ENCODE measurements around the gene WDR64. TPM values are rescaled to one million over a fixed set of nuclear protein-coding genes. Genes with fewer than 3 reads are reported as not detected.
A peak's percentile ranks its signal among the peaks of the same experiment; 100 is the strongest.

The WDR64 gene
- total and polyA plus RNA-seq, 2 of the 13 experiments (the other 11 are each of a cell fraction or from before 2014, with no cell fraction given), result not detected

DNA sequence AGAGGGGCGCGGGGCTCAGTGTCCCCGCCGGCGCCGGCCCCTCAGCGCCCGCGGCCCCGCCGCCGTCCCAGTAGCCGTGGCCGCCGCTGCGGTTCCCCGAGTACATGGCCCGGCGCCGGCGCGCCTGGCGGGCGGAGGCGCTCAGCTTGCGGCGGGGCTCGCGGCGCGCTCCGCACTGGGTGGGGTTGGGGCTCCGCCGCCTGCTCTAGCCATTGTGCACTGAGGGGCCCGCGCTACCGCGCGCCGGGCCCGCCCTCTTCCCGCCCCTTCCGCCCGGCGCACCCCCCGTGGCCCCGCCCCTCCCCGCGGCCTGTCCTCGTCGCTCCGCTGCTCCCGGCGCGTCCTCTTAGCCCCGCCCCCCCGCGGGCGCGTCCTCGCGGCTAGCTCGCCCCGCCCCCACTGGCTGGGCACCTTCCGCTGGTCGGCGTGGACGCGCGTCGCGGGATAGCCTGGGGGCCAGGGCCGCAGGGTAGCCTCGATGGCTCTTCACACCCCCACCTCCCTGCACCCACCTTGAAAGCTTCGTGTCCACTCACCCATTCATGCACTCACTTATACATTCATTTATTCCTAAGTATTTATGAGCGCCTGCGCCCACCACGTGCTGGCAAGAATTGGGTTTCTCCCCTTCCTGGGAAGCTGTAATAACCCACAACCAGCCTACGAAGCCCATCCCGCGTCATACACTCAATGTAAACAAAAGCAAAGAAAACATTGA is 11.8 kb upstream of the WDR64 start, which contains the start of the genes CHML and OPN3 (continued):
- TF ChIP-seq, protein P1, sequence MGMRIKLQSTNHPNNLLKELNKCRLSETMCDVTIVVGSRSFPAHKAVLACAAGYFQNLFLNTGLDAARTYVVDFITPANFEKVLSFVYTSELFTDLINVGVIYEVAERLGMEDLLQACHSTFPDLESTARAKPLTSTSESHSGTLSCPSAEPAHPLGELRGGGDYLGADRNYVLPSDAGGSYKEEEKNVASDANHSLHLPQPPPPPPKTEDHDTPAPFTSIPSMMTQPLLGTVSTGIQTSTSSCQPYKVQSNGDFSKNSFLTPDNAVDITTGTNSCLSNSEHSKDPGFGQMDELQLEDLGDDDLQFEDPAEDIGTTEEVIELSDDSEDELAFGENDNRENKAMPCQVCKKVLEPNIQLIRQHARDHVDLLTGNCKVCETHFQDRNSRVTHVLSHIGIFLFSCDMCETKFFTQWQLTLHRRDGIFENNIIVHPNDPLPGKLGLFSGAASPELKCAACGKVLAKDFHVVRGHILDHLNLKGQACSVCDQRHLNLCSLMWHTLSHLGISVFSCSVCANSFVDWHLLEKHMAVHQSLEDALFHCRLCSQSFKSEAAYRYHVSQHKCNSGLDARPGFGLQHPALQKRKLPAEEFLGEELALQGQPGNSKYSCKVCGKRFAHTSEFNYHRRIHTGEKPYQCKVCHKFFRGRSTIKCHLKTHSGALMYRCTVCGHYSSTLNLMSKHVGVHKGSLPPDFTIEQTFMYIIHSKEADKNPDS (CRISPR knock-in tag; IDR thresholded peaks at IDR 0.05), result no peak
- TF ChIP-seq RFX3 (CRISPR knock-in tag; IDR thresholded peaks at IDR 0.05) (no peak), MED1 (CRISPR knock-in tag; IDR thresholded peaks at IDR 0.05) (peak; percentile 55; the same call in 1 of the 2 replicates), ZSCAN12 (CRISPR knock-in tag; IDR thresholded peaks at IDR 0.05) (no peak), TFE3 (CRISPR knock-in tag; IDR thresholded peaks at IDR 0.05) (no peak), NFIB (CRISPR knock-in tag; IDR thresholded peaks at IDR 0.05; ENCODE audit: borderline replicate concordance) (no peak), ZMAT3 (CRISPR knock-in tag; conservative IDR thresholded peaks at IDR 0.05) (no peak), FOXP1 (IDR thresholded peaks at IDR 0.05) (no peak), FOXP1 (CRISPR knock-in tag; IDR thresholded peaks at IDR 0.05) (no peak), SRF (IDR thresholded peaks at IDR 0.05; ENCODE audit: low read depth, low read length) (no peak), ZZZ3 (CRISPR knock-in tag; IDR thresholded peaks at IDR 0.05; ENCODE audit: borderline replicate concordance) (no peak), BORCS8-MEF2B (CRISPR knock-in tag; IDR thresholded peaks at IDR 0.05) (peak; percentile 45; the same call in 1 of the 2 replicates), ZMYM4 (CRISPR knock-in tag; IDR thresholded peaks at IDR 0.05) (peak; percentile 45; the same call in 1 of the 2 replicates), AGO2 (optimal IDR thresholded peaks at IDR 0.05; ENCODE audit: low read depth, low read length) (peak; percentile 1)
- TF ChIP-seq, protein P2, sequence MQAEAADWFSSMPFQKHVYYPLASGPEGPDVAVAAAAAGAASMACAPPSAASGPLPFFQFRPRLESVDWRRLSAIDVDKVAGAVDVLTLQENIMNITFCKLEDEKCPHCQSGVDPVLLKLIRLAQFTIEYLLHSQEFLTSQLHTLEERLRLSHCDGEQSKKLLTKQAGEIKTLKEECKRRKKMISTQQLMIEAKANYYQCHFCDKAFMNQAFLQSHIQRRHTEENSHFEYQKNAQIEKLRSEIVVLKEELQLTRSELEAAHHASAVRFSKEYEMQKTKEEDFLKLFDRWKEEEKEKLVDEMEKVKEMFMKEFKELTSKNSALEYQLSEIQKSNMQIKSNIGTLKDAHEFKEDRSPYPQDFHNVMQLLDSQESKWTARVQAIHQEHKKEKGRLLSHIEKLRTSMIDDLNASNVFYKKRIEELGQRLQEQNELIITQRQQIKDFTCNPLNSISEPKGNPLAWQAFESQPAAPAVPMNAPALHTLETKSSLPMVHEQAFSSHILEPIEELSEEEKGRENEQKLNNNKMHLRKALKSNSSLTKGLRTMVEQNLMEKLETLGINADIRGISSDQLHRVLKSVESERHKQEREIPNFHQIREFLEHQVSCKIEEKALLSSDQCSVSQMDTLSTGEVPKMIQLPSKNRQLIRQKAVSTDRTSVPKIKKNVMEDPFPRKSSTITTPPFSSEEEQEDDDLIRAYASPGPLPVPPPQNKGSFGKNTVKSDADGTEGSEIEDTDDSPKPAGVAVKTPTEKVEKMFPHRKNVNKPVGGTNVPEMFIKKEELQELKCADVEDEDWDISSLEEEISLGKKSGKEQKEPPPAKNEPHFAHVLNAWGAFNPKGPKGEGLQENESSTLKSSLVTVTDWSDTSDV (CRISPR knock-in tag; IDR thresholded peaks at IDR 0.05), result no peak
- TF ChIP-seq, protein P3, sequence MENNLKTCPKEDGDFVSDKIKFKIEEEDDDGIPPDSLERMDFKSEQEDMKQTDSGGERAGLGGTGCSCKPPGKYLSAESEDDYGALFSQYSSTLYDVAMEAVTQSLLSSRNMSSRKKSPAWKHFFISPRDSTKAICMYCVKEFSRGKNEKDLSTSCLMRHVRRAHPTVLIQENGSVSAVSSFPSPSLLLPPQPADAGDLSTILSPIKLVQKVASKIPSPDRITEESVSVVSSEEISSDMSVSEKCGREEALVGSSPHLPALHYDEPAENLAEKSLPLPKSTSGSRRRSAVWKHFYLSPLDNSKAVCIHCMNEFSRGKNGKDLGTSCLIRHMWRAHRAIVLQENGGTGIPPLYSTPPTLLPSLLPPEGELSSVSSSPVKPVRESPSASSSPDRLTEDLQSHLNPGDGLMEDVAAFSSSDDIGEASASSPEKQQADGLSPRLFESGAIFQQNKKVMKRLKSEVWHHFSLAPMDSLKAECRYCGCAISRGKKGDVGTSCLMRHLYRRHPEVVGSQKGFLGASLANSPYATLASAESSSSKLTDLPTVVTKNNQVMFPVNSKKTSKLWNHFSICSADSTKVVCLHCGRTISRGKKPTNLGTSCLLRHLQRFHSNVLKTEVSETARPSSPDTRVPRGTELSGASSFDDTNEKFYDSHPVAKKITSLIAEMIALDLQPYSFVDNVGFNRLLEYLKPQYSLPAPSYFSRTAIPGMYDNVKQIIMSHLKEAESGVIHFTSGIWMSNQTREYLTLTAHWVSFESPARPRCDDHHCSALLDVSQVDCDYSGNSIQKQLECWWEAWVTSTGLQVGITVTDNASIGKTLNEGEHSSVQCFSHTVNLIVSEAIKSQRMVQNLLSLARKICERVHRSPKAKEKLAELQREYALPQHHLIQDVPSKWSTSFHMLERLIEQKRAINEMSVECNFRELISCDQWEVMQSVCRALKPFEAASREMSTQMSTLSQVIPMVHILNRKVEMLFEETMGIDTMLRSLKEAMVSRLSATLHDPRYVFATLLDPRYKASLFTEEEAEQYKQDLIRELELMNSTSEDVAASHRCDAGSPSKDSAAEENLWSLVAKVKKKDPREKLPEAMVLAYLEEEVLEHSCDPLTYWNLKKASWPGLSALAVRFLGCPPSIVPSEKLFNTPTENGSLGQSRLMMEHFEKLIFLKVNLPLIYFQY (CRISPR knock-in tag; IDR thresholded peaks at IDR 0.05; ENCODE audit: borderline replicate concordance), result no peak
- TF ChIP-seq, protein P4, sequence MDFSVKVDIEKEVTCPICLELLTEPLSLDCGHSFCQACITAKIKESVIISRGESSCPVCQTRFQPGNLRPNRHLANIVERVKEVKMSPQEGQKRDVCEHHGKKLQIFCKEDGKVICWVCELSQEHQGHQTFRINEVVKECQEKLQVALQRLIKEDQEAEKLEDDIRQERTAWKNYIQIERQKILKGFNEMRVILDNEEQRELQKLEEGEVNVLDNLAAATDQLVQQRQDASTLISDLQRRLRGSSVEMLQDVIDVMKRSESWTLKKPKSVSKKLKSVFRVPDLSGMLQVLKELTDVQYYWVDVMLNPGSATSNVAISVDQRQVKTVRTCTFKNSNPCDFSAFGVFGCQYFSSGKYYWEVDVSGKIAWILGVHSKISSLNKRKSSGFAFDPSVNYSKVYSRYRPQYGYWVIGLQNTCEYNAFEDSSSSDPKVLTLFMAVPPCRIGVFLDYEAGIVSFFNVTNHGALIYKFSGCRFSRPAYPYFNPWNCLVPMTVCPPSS (IDR thresholded peaks at IDR 0.05), result no peak
